SKM-1 (cell line): ENCODE results near the gene TSPAN9.

Experiments
- DNase-seq: peaks from one replicate; lab custom pipeline; 2025; ENCODE audit not compliant: unreplicated experiment; lab: John Stamatoyannopoulos, UW

TSPAN9 gene

GRCh38 chr12:3138941-3139511 is 61.8 kb downstream of the TSPAN9 start:
- no peak for DNase-seq

DNA sequence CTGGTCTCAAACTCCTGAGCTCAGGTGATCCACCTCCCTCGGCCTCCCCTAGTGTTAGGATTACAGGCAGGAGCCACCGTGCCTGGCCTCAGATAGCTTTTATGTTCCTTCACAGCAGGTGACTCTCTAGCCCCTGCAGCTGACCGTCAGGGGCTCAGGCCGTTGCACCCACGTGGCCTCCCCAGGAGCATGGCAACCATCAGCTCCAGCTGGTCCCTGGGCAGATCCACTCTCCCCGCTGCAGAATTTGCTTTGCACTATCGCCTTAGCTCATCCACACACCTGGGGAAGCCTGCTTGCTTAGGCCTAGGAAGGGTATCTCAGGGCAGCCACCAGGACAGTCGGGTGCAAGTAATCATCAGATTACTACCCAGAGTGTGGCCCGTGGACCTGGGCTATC is 62.6 kb downstream of the TSPAN9 start:
- DNase-seq = no peak

- DNase-seq = no peak
Measured at GRCh38 chr12:3140284-3140683, 63.1 kb downstream of the TSPAN9 start.

DNA sequence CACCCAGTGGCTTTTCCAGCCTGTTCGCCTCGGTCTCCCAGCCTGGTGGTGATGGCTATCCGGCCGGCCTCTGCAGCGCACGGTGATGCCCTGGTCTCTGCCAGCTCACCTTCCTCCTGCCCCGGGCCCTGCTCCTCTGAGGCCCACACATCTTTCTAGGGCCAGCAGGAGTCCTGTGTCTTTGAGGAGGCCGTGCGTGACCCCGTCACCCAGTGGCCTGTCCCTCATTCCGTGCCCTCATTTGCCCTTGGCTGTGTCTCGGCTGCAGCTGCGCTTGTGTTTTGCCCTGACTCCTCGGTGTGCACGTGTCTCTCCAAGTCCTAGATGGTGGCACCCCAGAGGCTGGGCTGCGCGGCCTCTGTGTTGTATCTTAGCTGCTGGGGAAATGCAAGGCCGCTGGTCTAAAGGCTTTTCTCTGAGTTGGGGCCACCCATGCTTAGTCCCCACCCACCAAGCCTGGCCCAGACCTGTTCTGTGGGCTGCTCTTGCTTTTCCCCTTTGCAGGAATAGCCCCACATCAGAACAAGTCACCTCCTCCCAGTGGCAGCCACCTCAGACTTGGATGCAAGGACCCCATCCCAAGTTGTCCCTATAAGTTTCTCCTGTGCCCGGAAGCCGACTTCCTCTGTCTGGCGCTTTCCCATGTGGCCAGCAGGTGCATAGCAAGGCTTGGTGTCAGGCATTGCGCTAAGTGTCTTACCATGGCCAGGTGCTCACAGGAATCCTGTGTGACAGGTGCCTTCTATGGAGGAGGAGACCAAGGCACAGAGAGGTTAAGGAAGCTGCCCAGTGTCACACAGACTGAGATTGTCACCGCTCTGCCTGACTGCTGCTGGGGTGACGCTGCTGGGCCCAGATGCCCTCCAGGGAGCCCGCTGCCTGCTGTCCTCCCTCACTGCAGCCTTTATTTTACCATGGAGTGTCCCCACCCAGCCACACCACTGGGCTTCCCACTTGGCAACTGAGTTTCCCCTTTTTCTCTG is 64.5 kb downstream of the TSPAN9 start:
- no peak for DNase-seq

DNA sequence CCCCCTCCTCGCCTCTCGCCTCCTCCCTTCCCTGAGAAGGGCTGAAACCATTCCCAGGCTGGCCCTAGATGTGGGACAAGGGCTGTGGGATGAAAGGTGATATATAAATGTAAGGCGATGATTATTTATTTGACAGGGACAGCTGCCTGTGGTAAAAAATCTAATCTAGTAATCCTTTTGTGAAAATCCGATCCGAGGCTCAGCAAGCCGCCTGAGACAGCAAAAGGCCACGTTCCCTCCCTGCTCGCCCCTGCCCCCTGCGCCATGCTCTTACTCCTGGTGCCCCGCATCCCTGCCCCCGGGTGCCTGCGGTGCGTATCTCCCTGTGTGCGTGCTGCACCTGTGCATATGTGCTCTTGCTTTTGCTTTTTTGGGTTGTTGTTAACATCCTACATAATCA is 65.2 kb downstream of the TSPAN9 start:
- no peak for DNase-seq

DNA sequence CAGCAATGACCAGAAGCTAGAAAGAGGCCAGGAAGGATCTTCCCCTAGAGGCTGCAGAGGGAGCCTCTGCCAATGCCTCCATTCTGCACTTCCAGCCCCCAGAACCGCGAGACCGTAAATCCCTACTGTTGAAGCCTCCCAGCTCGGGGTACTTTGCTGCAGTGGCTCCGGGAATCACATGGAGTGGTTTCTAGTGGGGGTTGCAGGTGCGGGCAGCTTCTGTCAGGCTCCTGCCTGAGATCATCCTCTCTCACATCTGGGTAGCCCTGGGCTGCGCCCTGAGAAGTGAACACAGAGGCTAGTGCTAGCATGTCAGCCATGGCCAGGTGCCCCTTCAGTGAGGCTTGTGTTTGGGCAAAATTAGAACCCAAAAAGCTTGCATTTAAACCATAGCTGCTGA is 67.3 kb downstream of the TSPAN9 start:
- no peak for DNase-seq

- no peak for DNase-seq
Measured at GRCh38 chr12:3145033-3145432, 67.9 kb downstream of the TSPAN9 start.

DNA sequence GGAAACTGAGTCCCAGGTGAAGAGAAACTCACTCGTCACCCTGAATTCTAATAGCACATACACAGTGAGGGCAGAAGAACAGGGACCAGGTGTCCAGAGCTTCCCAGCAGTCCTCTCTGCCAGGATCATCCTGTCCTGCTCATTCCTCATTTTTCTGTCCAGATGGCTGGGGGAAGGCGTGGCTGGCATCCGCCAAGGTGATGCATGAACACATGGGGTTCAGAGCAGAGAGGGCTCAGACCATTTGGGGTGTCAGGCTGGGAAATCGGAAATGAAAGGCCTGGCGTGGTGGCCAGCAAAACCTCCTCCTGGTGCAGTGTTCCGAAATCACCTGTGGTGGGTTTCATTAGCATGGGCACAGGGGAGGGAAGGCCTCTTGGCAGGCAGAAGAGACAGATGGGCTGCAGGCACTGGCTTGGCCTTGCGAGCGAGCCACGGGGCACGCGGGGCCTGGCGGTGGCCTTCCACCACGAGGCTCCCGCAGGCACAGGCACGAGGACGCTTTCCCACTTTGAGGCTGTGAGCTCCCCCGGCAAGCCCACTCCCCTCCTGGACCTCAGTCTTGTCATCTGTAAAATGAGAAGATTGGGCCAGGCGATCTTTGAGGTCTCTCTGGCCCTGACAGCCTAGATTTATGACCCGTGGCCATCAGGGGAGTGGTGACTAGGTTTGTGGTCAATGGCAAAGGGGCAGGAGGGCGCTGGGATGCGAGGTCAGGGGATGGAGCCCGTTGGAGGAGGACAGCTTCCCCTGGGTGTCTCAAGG is 68.5 kb downstream of the TSPAN9 start:
- DNase-seq = no peak

- DNase-seq = no peak
Measured at GRCh38 chr12:3147260-3147659, 70.1 kb downstream of the TSPAN9 start.

DNA sequence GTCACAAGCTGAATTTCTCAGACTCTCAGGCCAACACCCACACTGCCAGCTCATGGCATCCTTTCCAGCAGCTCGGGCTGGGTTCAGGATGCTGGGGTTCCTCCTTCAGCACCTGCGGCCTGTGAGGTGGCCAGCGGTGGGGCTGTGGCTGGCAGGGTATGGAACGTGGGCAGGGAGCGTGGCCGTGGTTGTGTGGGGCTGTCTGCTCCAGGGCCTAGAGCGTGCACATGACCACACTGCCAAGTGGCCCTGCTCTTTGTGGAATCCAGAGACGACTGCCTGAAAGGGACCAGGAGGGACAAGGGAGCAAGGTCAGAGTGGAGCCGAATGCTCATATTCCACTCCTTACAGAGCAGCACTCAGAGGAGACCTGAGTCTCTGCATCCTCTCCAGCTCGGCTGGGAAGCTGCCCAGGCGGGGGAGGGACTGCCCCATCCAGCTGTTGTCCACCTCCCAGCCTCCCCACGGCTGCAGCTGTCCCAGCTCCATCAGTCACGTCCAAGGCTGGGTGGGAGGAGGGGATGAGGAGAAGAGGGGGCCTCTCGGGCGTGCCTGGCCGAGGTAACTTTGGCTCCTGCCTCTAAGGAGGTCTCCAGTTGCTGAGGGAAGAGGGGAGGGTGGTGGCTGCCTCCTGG is 71.3 kb downstream of the TSPAN9 start:
- no peak for DNase-seq

- DNase-seq = no peak
Measured at GRCh38 chr12:3149515-3150307, 72.5 kb downstream of the TSPAN9 start.

GRCh38 chr12:3150308-3150670 is 73.1 kb downstream of the TSPAN9 start:
- no peak for DNase-seq

- DNase-seq = no peak
Measured at GRCh38 chr12:3150931-3151835, 74.0 kb downstream of the TSPAN9 start.

- no peak for DNase-seq
Measured at GRCh38 chr12:3152011-3152511, 74.9 kb downstream of the TSPAN9 start.

- no peak for DNase-seq
Measured at GRCh38 chr12:3152892-3153291, 75.7 kb downstream of the TSPAN9 start.

DNA sequence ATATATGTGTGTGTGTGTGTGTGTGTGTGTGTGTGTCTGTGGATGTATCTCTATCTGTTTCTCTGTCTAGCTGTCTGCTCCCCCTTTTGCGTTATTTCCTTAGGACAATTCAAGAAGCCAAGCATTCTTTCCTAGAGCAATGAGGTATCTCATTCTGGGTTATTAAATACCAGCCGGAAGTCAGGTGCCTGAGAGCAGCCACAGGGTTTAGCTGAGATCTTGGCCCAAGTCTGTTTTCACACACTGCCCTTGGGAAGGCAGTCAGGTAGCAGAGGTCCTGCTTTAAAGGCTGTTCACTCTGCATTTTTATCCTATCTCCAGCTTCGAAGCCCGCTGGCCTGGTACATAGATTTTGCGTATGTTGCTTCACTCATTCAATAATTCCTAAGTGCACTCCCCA is 76.8 kb downstream of the TSPAN9 start:
- DNase-seq = no peak

DNA sequence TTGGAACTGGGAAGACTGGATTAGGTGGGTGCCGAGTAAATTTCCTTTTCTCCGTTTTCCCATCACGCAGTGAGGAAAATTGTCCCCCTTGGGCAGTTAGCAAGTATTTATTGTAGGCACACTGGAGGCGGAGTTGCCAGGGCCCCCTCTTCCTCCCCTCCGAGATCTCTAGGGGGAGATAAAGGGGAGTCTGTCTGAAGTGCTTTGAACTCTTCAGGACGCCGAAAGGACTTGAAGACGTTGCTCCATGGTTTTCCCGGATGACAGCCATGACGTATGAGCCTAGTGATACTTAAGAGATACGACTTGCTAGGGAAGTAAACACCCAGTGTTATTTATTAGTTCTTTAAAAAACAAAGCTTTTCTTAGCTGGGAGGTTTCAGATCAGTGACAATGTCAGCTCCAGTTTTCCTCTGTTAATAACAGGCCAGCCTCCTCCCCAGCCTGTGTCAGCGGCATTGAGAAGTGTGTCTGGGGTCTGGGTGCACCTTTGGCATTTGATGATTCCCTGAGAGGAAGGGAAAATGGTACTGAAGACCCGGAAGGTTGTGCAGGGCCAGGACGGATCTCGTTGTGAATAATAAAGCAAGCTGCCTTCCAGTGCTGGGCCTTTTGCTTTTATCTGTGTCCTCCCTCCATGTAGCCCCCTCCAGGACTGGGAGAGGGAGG is 78.7 kb downstream of the TSPAN9 start:
- no peak for DNase-seq

GRCh38 chr12:3157581-3158323 is 80.6 kb downstream of the TSPAN9 start:
- no peak for DNase-seq
